GM18499 (cell line): ENCODE results near the gene DRC7.

Experiments
- ATAC-seq: cut with Tn5 transposase; IDR thresholded peaks from one replicate; pipeline ENCODE4 v1.9.1; 2021; ENCODE audit warnings: moderate number of reproducible peaks; ENCODE audit not compliant: insufficient read depth, unreplicated experiment

DRC7 gene

GRCh38 chr16:57758331-57759117 lies 63.9 kb downstream of the DRC7 start:
- no peak for ATAC-seq

- no peak for ATAC-seq
Observed at GRCh38 chr16:57759131-57759530, 64.5 kb downstream of the DRC7 start.

GRCh38 chr16:57759541-57760356 lies 65.1 kb downstream of the DRC7 start:
- no peak for ATAC-seq

GRCh38 chr16:57760357-57761160 lies 66.0 kb downstream of the DRC7 start:
- ATAC-seq, result no peak

GRCh38 chr16:57761301-57761700 lies 66.7 kb downstream of the DRC7 start:
- no peak for ATAC-seq

- no peak for ATAC-seq
Observed at GRCh38 chr16:57761957-57762356, 67.4 kb downstream of the DRC7 start.

DNA sequence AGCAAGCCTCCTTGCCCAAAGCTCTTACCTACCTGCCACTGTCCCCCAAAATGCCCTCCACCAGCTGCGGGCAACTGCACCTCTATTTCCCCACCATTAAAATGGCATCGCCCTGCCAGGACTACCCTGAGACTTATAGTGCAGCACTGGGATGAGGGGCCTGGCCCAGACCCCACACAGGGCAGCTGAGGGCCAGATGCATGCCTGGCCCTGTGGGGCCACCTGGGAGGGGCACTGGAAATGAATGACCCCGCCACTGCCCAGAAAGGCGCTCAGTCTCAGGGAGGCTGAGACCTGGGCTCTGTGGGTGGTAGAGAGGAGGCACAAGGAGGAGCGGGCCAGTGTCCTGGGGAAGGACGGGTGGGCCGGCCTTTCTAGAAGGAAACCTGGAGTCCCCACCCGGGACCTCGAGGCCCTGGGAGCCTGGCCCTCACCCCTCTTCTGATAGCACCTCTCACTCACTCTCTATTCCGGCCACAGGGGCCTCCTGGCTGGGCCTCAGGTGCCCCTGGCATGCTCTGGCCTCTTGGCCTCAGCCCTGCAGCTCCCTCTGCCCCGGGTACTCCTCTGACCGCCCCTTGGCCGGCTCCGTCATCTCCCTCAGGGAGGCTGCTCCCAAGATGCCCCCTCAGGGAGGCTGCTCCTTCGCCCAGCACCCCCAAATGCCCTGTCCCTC lies 67.9 kb downstream of the DRC7 start:
- ATAC-seq, result no peak

DNA sequence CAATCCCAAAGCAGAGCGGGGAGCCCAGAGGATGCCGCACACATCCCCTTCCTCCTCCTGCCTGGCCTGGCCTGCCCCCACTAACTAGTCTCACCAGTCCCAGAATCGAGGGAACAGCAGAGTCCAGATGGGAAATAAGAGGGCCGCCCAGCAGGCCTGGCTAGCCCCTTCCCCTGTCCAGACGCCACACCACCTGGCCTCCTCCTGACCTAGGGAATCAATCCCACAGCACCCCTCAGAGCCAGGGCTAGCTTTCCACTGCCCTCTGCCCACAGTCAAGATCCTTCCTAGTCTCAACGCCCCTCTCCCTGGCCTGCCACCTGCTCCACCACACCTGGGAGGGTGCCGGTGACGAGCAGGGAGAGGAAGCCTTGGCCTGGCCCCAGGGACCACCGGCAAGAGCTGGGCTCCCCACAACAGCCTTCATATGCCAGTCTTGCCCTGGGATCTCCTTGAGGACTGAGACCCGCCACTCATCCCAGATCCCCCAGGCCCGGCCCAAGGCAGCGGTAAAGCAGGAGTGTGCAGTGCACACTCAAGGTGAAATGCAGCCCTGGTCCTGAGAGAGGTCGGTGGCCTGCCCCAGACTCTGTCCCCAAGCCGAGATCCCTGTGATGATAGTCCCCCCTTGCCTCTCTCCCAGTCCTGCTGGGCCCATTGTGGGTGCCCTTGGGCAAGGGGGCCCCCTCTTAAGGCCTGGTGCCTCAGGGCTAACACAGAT lies 68.8 kb downstream of the DRC7 start:
- ATAC-seq, result no peak

GRCh38 chr16:57764006-57764340 lies 69.4 kb downstream of the DRC7 start:
- no peak for ATAC-seq

- no peak for ATAC-seq
Observed at GRCh38 chr16:57764341-57765159, 69.9 kb downstream of the DRC7 start.

DNA sequence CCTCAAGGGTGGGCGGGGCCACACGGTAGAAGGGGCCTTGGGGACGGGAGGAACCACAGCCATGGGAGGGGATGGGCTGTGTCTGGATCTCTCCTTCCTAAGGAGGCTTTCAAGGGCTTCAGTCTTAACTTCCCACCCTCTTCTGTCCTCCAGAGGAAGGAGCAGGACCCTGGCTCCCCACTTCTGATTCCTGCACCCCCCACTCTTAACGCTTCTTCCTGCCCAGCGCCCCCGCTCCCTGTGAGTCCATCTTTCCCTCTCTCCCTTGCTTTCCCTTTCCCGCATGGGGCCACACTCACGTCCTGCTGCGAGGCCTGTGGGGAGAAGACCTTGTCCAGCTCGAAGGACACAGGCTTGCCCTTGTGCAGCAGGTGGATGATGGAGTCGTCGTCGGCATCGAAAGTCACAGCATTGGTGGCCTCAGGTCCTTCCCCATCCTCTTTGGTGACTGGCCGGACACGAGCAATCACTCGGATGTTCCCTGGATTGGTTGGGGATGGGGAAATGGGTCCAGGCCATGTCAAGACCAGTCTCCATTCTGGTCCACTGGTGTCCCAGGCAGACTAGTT lies 70.6 kb downstream of the DRC7 start:
- no peak for ATAC-seq

DNA sequence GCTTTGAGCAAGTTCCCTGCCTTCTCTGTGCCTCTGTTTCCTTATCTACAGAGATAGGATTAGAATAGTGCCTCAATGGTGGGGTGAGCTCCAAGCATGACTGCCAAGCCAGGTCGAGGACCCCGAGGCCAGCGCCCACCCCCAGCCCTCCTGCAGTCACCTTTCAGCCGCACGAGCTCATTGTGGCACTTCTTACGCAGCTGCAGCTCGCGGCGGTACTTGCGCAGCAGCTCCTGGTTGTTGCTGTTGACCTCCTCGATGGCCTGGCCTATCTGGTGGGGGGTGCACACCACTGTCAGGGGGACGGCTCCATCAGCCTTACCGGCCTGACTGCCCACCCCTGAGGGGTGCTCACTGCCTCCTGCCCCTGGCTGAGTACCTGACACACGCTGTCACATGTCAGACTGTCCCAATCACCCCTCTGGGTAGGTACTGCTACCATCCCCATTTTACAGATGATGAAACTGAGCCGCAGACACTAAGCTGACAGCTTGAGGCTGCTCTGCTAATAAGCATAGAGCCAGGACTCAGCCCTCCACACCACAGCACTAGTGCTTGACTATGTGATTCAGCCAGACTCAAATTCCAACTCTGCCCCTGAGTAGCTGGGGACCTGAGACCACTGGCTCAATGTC lies 72.2 kb downstream of the DRC7 start:
- no peak for ATAC-seq

GRCh38 chr16:57769541-57770145 lies 75.0 kb downstream of the DRC7 start:
- ATAC-seq, result no peak

DNA sequence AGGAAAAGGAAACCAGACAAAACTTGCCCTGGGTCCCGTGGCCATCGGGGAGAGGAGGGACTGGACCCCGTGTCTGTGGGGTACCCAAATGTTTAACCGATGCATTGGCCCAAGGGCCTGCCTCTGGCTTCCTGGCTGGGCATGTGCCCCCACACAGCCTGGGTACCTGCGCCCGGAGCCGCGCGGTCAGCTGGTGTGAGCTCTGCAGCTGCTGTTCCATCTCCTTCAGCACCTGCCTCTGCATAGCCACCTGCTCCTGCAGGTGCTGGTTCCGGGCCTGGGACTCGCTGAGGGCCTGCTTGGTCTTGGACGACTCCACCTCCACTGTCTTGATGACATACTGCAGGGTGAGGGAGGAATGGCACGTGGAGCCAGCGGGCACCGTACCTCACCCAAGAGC lies 75.8 kb downstream of the DRC7 start:
- no peak for ATAC-seq

DNA sequence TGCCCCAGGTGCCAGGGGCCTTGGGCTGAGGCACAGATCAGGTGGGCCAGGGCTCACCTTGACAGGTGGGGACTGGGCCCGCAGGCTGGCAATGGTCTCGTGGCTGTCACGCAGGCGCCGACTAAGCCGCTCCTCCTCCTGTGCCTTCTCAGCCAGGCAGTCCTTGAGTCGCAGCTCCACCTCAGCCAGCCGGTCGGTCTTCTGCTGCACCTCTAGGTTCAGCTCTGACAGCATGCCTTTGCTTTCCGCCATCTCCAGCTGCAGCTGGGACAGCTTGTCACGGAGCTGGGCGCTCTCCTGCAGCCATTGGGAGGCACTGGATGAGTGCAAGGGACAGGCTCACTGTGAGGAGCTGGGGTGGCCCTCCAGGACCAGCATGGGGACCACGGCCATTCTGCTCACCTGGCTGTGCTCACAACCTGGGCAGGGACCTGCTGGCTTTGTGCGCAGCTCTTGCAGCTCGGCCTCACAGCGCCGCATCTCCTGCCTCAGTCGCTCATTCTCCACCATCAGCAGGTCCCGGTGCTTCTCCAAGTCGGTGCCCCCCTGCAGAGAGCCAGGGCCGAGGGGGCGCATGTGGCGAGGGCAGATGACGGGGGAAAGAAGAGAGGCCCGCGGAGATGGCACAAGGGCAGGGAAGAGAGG lies 76.7 kb downstream of the DRC7 start:
- no peak for ATAC-seq

DNA sequence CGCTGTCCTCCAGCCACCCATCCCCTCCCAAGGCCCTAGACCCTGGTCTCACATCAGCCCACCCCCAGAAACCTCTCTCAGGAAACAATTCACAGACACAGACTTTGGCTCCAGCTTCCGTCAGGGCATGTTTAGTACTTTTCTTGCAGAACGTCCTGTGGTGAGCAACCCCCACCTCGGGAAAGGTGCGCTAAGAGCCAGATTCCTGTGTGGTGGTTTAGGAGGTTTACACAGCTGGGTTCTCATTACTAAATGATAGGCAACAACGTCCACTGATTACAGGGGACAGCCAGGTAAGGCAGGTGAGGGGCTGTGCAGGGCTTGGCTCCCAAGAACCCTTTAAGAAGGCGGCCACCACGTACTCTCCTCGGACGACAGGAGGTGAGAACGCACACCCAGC lies 78.4 kb downstream of the DRC7 start:
- no peak for ATAC-seq

DNA sequence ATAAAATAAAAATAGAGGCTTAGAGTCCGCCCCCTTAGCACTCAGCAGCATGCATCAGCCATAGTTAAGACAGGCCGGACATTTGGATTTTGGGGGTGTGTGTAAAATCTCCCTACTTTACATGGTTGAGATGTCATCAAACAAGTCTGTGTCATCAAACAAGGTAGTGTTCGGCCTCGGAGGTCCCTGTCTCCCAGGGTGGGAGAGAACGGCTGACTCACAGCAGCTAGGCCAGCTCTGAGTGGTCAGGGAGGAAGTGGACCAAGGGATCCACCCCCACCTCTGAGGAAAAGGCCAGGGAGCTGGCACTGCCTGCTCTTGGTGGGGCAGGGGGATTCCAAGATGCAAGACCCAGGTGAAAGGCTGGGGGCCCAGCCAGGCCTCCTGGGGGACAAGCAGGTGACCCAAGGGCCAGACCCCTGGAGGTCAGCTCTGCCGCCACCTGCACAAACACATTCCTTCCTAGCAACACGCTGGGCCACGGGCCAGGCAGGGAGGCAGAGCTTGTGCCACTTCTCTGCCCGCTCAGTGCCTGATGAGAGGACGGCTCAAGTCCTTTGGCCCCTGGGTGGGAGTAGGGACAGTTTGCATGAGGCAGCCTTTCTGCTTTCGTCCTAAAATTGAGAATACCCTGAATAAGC lies 79.2 kb downstream of the DRC7 start:
- ATAC-seq, result no peak
